ENCODE results near the gene ABCC10. TPM values are rescaled to one million over a fixed set of nuclear protein-coding genes. Genes with fewer than 3 reads are reported as not detected.

Gene ABCC10
- polyA plus RNA-seq, 2 of the 4 experiments (the other 2 are of a cell fraction) = 6.8 to 9.3 TPM

GRCh38 chr6:43453831-43454230 lies 26.5 kb downstream of the ABCC10 start:
- Histone ChIP-seq H3K9me3 (no peaks in the 10 kb centered on the region), H3K4me3 (no peak overlapping the region), H3K4me2 (no peak overlapping the region), H3K4me1 (peaks cover 12% of the 10 kb centered on the region; the same call in 1 of the 3 replicates), H3K27ac (no peak overlapping the region)
- no peak for ATAC-seq
- ChIA-PET POLR2A (no interaction called here), CTCF (interaction anchor here (0.6 to 8.4 kb wide), 9 partner anchors 10 to 98 kb away, joined by 3 to 62 read pairs (median 4); partner anchors contain the start of gene LRRC73)
- no peak for FAIRE-seq
- no peak for DNase-seq (ENCODE audit: low read depth in 1 of 2, low spot score in 1 of 2)
- TF ChIP-seq MAFK (IDR thresholded peaks at IDR 0.05; ENCODE audit: partially characterized antibody) (no peak), EHMT2 (IDR thresholded peaks at IDR 0.05; ENCODE audit: low read depth) (no peak), HEYL (CRISPR knock-in tag; IDR thresholded peaks at IDR 0.05) (no peak), RARB (CRISPR knock-in tag; IDR thresholded peaks at IDR 0.05) (no peak), CBX8 (IDR thresholded peaks at IDR 0.05) (no peak), HES2 (IDR thresholded peaks at IDR 0.05) (no peak), POLR2A (IDR thresholded peaks at IDR 0.05; ENCODE audit: low read length) (no peak), CHD2 (IDR thresholded peaks at IDR 0.05; ENCODE audit: low read length, partially characterized antibody) (no peak), EHF (CRISPR knock-in tag; IDR thresholded peaks at IDR 0.05) (no peak), PHF8 (IDR thresholded peaks at IDR 0.05; ENCODE audit: borderline replicate concordance, low read depth) (no peak), HMGXB4 (CRISPR knock-in tag; IDR thresholded peaks at IDR 0.05; ENCODE audit: borderline replicate concordance) (no peak), ESRRA (IDR thresholded peaks at IDR 0.05; ENCODE audit: borderline replicate concordance, low read length) (no peak)

GRCh38 chr6:43454290-43454695 lies 27.0 kb downstream of the ABCC10 start:
- no peak overlapping the region; a peak in 1 of 6 replicates for H3K27ac ChIP-seq
- no peaks in the 10 kb centered on the region for H3K9me3 ChIP-seq
- 21% methylated on average over 13 of the region's 17 CpGs for WGBS (ENCODE audit: missing lambda C conversion rate)
- FAIRE-seq (no peak), ATAC-seq (peak; percentile 3 to 15; a peak in 4 of 6 replicates), DNase-seq (ENCODE audit: low read depth in 1 of 2, low spot score in 1 of 2) (no peak)
- H3K4me1 ChIP-seq = peaks cover 12% of the 10 kb centered on the region; the same call in 1 of the 3 replicates
- POLR2A ChIA-PET = interaction anchor here (0.5 kb wide), 1 partner anchor 52 kb away, joined by 3 read pairs; no protein-coding TSS in a partner anchor
- CTCF ChIA-PET = interaction anchor here (0.6 to 8.4 kb wide), 9 partner anchors 10 to 98 kb away, joined by 3 to 62 read pairs (median 4); partner anchors contain the start of gene LRRC73
- no peak for TF ChIP-seq KDM1A (IDR thresholded peaks at IDR 0.05; ENCODE audit: low read depth)
- no peak for TF ChIP-seq TFCP2L1 (CRISPR knock-in tag; IDR thresholded peaks at IDR 0.05)
- peak; percentile 55 for TF ChIP-seq CTCF (IDR thresholded peaks at IDR 0.05)
- no peak for TF ChIP-seq NPAS2 (CRISPR knock-in tag; IDR thresholded peaks at IDR 0.05; ENCODE audit: borderline replicate concordance)
- TF ChIP-seq RAD21 (conservative IDR thresholded peaks at IDR 0.05 in 1 of 2, IDR thresholded peaks at IDR 0.05 in 1 of 2) = peak; percentile 49 to 52; a peak in 4 of 5 replicates
- TF ChIP-seq BHLHE40 (IDR thresholded peaks at IDR 0.05; ENCODE audit: low read depth, low read length) = no peak
- TF ChIP-seq RNF2 (IDR thresholded peaks at IDR 0.05; ENCODE audit: borderline replicate concordance, low read depth) = no peak
- TF ChIP-seq SMC3 (IDR thresholded peaks at IDR 0.05) = peak; percentile 55; the same call in 1 of the 3 replicates
- TF ChIP-seq TP53 (CRISPR knock-in tag; IDR thresholded peaks at IDR 0.05) = no peak
- TF ChIP-seq CHD2 (IDR thresholded peaks at IDR 0.05; ENCODE audit: low read length, partially characterized antibody) = no peak
- H3K4me3 ChIP-seq = peak overlapping the region; percentile 55; the same call in 2 of the 3 replicates
- peak overlapping the region; percentile 94 for H3K4me2 ChIP-seq
